Middle frontal gyrus (tissue), 1 donor: Measurements from ENCODE around the gene KIF26A.

Experiments
- DNase-seq: peaks from one replicate; pipeline ENCODE4 v3.0.0-alpha.2; 2015; ENCODE audit warnings: low spot score; ENCODE audit errors: extremely low spot score

Gene KIF26A

DNA sequence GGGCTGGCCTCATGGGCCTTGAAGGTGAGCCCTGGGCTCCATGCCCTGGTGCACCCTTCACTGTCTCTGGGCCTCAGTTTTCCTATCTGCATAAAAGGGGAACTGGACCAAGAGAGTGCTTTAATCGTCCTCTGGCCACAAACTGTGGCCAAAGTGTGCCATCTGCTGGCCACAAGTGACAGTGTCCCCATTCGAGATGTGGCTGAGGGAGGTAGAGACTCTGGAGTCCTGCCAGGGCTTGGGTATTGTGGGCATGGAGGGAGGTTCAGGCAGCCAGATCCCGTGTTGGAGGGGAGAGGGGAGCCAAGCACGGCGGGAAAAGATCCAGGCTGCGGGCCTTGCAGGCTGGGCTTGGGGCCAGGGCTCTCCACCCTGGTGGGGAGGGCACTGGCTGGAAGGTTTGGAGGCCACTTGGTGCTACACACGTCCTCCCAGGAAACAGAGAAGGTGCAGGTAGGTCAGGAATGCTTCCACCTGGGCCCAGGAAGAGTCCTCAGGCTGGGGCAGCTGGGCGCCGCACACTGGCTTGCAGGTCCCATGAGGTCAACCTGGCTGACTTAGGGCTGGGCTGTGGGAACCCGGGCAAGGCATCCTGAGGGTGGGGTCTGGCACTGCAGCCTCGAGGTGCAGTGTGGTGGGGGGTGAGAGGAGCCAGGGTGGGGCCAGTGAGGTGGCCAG, 7.3 kb upstream of the KIF26A start:
- peak; percentile 43 for DNase-seq

GRCh38 chr14:104131968-104132732, 6.2 kb upstream of the KIF26A start:
- DNase-seq = no peak

- no peak for DNase-seq
Observed at GRCh38 chr14:104132981-104133380, 5.4 kb upstream of the KIF26A start.

- DNase-seq = no peak
Observed at GRCh38 chr14:104133496-104133895, 4.9 kb upstream of the KIF26A start.

GRCh38 chr14:104134061-104134965, 4.1 kb upstream of the KIF26A start:
- no peak for DNase-seq

DNA sequence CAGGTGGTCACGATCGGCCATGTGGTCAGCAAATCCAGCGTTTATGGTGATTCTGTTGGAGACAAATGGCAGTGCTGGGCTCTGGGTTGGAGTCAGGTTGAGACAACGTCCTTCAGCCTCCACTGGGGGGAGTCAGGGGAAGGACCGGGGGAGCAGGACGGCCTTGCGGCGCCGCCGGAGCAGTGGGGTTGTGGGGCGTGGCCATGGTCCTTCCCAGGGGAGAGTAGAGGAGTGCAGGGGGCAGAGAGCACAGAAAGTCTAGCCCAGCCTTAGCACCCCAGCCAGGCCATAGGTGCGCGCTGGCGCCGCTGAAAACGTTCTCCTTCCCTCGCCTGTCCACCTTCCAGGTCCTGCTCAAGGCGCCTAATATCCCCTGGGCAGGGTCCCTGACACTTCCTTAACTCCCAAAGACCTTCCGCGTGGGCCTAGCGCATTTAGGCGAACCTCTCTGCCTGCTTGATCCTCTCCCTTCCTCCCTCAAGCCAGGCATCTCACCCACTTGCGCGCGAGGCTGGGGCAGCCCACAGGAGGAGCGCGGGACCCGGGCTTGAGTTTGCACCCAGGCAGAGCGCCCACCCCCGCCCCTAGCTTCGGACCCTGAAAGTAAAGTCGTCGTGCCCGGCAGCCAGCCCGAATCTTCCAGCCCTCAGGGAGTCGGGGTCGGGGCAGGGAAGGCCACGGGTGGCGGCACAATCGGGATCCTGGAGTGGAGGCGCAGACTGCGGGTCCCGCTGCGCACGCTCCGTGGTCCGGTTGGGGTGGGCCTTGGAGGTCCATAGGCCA, 3.1 kb upstream of the KIF26A start:
- no peak for DNase-seq

DNA sequence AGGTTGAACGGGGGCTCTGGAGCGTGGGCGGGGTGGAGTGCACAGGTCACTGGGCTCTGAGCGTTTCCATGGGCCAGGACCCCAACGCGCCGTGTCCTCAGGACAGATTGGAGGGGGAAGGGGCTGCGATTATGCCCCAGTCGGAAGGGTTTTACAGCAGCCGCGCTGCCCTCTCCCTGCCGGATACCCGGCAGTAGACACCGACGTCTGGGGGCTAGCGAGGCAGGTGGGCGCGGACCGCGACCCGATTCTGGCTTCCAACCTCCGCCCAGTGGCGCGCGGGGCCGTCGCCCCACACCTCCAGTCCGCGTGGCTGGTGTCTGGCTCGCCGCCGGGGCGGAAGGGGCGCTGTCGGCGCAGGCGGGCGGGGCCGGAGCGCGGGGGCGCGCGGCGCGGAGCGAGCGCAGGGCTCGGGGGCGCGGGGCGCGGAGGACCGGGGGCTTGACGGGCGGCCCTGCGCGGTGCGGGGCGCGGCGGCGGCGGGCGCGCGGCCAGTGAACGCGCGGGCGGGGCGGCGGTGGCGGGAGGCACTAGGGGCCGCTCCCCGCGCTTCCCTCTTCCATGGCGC, 2.4 kb upstream of the KIF26A start:
- no peak for DNase-seq

DNA sequence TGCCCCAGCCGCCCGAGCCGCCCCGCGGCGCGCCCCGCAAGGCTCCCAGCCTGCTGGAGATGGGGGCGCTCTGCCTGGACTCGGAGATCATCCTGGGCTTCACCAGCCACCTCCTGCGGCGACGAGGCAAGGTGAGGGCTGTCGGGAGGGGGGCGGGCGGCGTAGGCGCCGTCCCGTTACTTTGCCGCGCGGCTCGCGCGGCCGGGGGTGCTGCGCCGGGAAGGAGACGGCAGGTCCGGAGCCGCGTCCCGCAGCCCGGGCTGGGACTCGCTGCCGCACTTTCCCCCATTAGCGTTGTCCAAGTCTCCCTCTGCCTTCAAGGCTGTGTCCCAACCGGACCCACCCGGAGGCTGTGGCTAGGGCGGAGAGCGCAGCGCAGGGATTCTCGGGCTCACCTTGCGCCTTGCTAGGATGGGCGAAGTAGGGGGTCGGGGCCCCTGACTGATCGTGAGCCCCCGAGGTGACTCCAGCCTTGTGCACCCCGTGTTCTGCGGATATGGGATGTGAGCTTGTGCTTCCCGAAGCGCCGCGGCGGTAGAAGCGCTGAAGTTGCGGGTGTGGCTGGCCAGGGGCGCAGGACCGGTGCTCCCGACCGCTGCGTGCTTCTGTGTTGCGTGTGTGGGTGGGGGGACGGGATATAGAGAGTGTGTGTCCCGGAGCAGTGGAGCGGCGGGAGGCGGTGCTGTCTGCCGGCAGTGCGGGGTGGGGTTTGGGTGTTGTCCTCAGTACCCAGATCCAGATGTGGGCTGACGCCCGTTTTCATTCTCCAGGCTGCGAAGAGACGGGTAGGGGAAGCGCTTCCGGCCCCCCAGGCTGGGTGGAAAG, 1.7 kb upstream of the KIF26A start:
- no peak for DNase-seq

GRCh38 chr14:104137297-104138097, 890 bp upstream of the KIF26A start:
- no peak for DNase-seq

DNA sequence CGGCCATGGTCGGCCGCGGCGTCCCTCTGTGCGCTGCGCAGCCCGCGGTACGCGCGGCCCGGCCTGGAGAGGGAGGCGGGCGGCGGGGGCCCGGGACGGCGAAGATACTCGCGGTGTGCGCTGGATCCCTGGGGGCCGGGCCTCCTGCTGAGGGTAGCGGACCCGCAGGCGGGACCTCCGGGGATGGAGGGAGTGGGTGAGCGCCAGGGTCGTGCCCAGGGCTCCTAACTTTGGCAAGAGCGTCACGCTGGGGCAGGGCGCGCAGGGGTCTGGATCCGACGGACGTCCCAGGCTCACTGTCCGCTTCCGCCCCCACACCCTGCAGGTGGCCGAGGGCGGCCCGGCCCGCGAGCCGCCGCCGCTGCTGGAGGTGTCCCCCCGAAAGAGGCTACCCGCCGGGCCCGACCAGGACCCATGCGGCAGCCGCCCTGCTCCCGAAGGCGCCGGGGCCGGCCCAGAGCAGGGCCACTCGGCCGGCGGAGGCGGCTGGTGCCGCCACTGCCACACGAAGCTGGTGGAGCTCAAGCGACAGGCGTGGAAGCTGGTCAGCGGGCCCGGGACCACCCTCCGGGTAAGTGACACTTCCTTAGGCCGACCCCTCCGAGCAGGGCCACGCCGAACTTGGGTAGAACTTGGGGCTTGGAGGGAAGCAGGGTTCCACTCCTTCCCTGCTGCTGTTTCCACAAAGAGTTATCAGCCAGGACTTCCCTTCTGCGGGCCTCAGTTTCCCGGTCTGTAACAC, 502 bp downstream of the KIF26A start:
- no peak for DNase-seq

DNA sequence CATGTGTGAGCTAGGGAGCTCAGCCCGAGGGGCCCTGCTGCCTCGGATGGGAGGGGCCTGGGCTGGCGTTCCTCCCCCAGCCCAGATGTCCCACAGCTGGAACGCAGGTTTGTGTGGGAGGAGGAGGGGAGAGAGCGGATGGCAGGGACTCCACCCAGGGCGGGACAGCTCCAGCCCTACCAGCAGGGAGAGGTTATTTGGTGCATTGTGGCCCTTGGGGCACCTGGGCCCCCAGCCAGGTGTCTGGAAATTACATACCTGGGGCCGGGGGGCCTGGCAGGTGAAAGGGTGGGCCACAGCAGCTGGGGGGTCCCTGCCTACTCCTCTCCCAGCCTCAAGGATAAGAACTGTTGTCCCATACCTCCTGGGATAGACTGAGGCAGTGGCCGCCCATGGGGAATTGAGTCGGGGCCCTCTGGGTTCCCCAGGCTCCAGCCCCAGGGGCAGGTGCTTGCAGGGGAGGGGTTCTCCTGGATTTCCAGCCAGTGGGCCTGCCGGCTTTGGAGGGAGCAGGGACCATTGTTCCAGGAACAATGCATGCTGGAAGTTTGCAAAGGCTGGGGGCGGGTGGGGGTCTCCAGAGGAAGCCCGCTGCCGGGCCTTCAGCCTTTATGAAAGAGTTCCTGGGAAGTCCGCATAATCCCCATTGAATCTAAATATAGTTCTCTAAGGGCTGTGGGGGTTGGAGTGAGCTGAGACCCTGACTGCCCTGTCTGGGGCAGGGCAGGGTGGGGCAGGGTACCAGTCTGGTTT, 1.2 kb downstream of the KIF26A start:
- DNase-seq = no peak

GRCh38 chr14:104140213-104140462, 1.8 kb downstream of the KIF26A start:
- no peak for DNase-seq

GRCh38 chr14:104140463-104141331, 2.3 kb downstream of the KIF26A start:
- DNase-seq = no peak

- DNase-seq = no peak
Observed at GRCh38 chr14:104141621-104142091, 3.3 kb downstream of the KIF26A start.

DNA sequence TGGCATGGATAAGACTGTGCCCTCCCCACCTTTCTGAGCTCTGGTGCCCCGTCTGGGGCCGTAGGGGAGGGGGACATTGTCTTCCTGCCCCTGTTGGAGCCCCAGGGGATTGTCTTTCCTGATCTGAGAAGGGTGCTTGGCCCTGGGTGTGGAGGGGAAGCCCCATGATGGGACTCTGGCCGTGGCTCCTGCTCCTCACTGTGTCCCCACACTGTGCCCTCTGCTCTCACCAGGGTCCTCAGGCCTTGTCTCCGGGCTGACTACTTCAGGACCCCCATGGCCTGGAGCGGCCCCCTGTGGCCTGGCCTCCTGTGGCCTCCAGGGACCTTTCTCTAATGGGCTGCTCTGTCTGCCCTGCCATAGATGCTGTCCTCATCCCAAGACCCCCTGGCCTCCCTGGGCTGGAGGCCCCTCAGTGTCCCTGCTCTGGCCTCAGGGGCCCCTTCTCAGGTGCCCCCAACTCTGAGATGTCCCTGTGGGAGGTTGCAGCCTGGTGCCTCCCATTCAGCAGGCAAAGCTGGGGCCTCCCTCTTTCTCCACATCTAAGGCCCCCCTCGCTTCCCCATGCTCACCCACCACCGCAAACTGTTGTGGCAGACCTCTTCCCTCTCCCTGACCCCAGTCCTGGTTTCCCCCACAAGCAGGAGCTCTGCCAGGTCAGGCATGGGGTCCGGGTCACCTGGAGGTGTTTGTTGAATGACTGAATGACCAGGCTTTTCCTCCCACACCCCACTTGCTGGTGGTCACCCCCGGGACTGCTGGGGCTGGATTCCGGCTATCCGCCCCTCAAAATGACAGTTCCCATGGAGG, 4.0 kb downstream of the KIF26A start:
- no peak for DNase-seq

GRCh38 chr14:104142946-104143470, 4.6 kb downstream of the KIF26A start:
- no peak for DNase-seq
